Mucosa of rectum (tissue), 2 donors: ENCODE data around the gene TAX1BP1.

ENCODE experiments used
- H3K27ac ChIP-seq, 2 donors: one replicate each; pipeline ENCODE4 v1.7.0; 2013; ENCODE audit warnings: inconsistent platforms in 2 of 2, low read depth in 2 of 2, low read length in 2 of 2
- H3K27me3 ChIP-seq, 2 donors: one replicate each; pipeline ENCODE4 v1.7.0; 2013; ENCODE audit warnings: low read length in 2 of 2; ENCODE audit not compliant: control insufficient read depth in 2 of 2, insufficient read depth in 2 of 2
- H3K36me3 ChIP-seq, 2 donors: one replicate each; pipeline ENCODE4 v1.7.0; 2013; ENCODE audit warnings: low read length in 2 of 2; ENCODE audit not compliant: control insufficient read depth in 2 of 2, insufficient read depth in 2 of 2
- H3K4me1 ChIP-seq, 2 donors: one replicate each; pipeline ENCODE4 v1.7.0; 2013; ENCODE audit warnings: low read length in 2 of 2, mild to moderate bottlenecking in 1 of 2; ENCODE audit not compliant: control insufficient read depth in 2 of 2, insufficient read depth in 2 of 2
- H3K4me3 ChIP-seq, 2 donors: one replicate each; pipeline ENCODE4 v1.7.0; 2013; ENCODE audit warnings: low read length in 2 of 2
- H3K9ac ChIP-seq, 2 donors: one replicate each; pipeline ENCODE4 v1.7.0; 2013; ENCODE audit warnings: low read length in 2 of 2, low read depth in 1 of 2, mild to moderate bottlenecking in 1 of 2
- H3K9me3 ChIP-seq, 2 donors: one replicate each; pipeline ENCODE4 v1.7.0; 2013; ENCODE audit warnings: low read length in 2 of 2; ENCODE audit not compliant: control insufficient read depth in 2 of 2
- donor health status: healthy.
- donor health status: Normal muscosa, but diverticular disease.

TAX1BP1 gene

GRCh38 chr7:27739909-27740448, at the start of gene TAX1BP1:
TSS of gene TAX1BP1 (plus strand) at chr7:27740162. CDS start at chr7:27748525, 8,363 bp downstream.
- H3K9me3 ChIP-seq = no peaks in the 10 kb centered on the region
- H3K4me3 ChIP-seq = peak within 1 kb of the TSS; percentile 85 to 99
- no peaks in the 10 kb centered on the region for H3K36me3 ChIP-seq
- H3K27ac ChIP-seq = peak within 1 kb of the TSS; percentile 100
- H3K27me3 ChIP-seq = no peaks in the 10 kb centered on the region
- peak within 1 kb of the TSS; percentile 100 for H3K9ac ChIP-seq
- peaks cover 17 to 39% of the 10 kb centered on the region in 2 donors for H3K4me1 ChIP-seq

GRCh38 chr7:27690649-27691048, 49.3 kb upstream of the TAX1BP1 start:
- Histone ChIP-seq H3K36me3 (no peaks in the 10 kb centered on the region), H3K27me3 (no peaks in the 10 kb centered on the region), H3K9ac (no peak overlapping the region), H3K4me3 (no peak overlapping the region), H3K4me1 (no peaks in the 10 kb centered on the region), H3K9me3 (no peaks in the 10 kb centered on the region), H3K27ac (no peak overlapping the region)

GRCh38 chr7:27693794-27694193, 46.2 kb upstream of the TAX1BP1 start:
- Histone ChIP-seq H3K9ac (no peak overlapping the region), H3K36me3 (no peaks in the 10 kb centered on the region), H3K27me3 (no peaks in the 10 kb centered on the region), H3K9me3 (no peaks in the 10 kb centered on the region), H3K27ac (no peak overlapping the region), H3K4me1 (peaks cover 0 to 7% of the 10 kb centered on the region in 2 donors), H3K4me3 (no peak overlapping the region)

GRCh38 chr7:27695096-27695495, 44.9 kb upstream of the TAX1BP1 start:
- Histone ChIP-seq H3K27me3 (no peaks in the 10 kb centered on the region), H3K9ac (no peak overlapping the region), H3K4me1 (peaks cover 0 to 7% of the 10 kb centered on the region in 2 donors), H3K36me3 (no peaks in the 10 kb centered on the region), H3K9me3 (no peaks in the 10 kb centered on the region), H3K27ac (no peak overlapping the region), H3K4me3 (no peak overlapping the region)

GRCh38 chr7:27697861-27698430, 42.0 kb upstream of the TAX1BP1 start:
- no peaks in the 10 kb centered on the region for H3K36me3 ChIP-seq
- H3K27me3 ChIP-seq = no peaks in the 10 kb centered on the region
- H3K9ac ChIP-seq = no peak overlapping the region
- H3K4me3 ChIP-seq = no peak overlapping the region
- H3K9me3 ChIP-seq = no peaks in the 10 kb centered on the region
- H3K4me1 ChIP-seq = peaks cover 0 to 7% of the 10 kb centered on the region in 2 donors
- H3K27ac ChIP-seq = peak overlapping the region; percentile 39 to 66

- no peaks in the 10 kb centered on the region for H3K36me3 ChIP-seq
- no peaks in the 10 kb centered on the region for H3K27me3 ChIP-seq
- H3K9me3 ChIP-seq = no peaks in the 10 kb centered on the region
- no peak overlapping the region for H3K9ac ChIP-seq
- H3K4me3 ChIP-seq = no peak overlapping the region
- H3K27ac ChIP-seq = no peak overlapping the region
- H3K4me1 ChIP-seq = peaks cover 0 to 7% of the 10 kb centered on the region in 2 donors
These were observed 40.2 kb upstream of the TAX1BP1 start for GRCh38 chr7:27699751-27700150.

GRCh38 chr7:27700501-27700900, 39.5 kb upstream of the TAX1BP1 start:
- Histone ChIP-seq H3K9ac (no peak overlapping the region), H3K4me1 (peaks cover 0 to 7% of the 10 kb centered on the region in 2 donors), H3K27me3 (no peaks in the 10 kb centered on the region), H3K27ac (no peak overlapping the region), H3K9me3 (no peaks in the 10 kb centered on the region), H3K36me3 (no peaks in the 10 kb centered on the region), H3K4me3 (no peak overlapping the region)

GRCh38 chr7:27703181-27703580, 36.8 kb upstream of the TAX1BP1 start:
- Histone ChIP-seq H3K4me3 (no peak overlapping the region), H3K9ac (no peak overlapping the region), H3K27ac (no peak overlapping the region), H3K36me3 (no peaks in the 10 kb centered on the region), H3K4me1 (peaks cover 0 to 2% of the 10 kb centered on the region in 2 donors), H3K9me3 (no peaks in the 10 kb centered on the region), H3K27me3 (no peaks in the 10 kb centered on the region)

- no peak overlapping the region for H3K9ac ChIP-seq
- H3K4me3 ChIP-seq = no peak overlapping the region
- H3K9me3 ChIP-seq = no peaks in the 10 kb centered on the region
- H3K36me3 ChIP-seq = no peaks in the 10 kb centered on the region
- H3K27me3 ChIP-seq = no peaks in the 10 kb centered on the region
- no peaks in the 10 kb centered on the region for H3K4me1 ChIP-seq
- H3K27ac ChIP-seq = no peak overlapping the region
These were observed 35.4 kb upstream of the TAX1BP1 start for GRCh38 chr7:27704422-27705199.

- no peak overlapping the region for H3K4me3 ChIP-seq
- no peaks in the 10 kb centered on the region for H3K27me3 ChIP-seq
- no peaks in the 10 kb centered on the region for H3K9me3 ChIP-seq
- no peak overlapping the region for H3K27ac ChIP-seq
- no peak overlapping the region for H3K9ac ChIP-seq
- no peaks in the 10 kb centered on the region for H3K36me3 ChIP-seq
- no peaks in the 10 kb centered on the region for H3K4me1 ChIP-seq
These were observed 34.8 kb upstream of the TAX1BP1 start for GRCh38 chr7:27705200-27705594.
